Neural progenitor cell (in vitro differentiated cells): ENCODE measurements around the gene CAMKK2.

Experiments used
- EZH2 ChIP-seq: fragments of 200-600 bp; sonication (generic); IDR thresholded peaks from 2 replicates; pipeline ENCODE4 v1.6.1; 2017; ENCODE audit warnings: antibody characterized with exemption, mild to moderate bottlenecking, moderate library complexity
- TF ChIP-seq, protein P1 (sequence below): fragments of 200-600 bp; sonication (generic); IDR thresholded peaks from 2 replicates; pipeline ENCODE4 v1.5.1; 2017; ENCODE audit warnings: antibody characterized with exemption, mild to moderate bottlenecking

GRCh38 chr12:121260091-121260490, 36.4 kb downstream of the CAMKK2 start:
- TF ChIP-seq, protein P1, sequence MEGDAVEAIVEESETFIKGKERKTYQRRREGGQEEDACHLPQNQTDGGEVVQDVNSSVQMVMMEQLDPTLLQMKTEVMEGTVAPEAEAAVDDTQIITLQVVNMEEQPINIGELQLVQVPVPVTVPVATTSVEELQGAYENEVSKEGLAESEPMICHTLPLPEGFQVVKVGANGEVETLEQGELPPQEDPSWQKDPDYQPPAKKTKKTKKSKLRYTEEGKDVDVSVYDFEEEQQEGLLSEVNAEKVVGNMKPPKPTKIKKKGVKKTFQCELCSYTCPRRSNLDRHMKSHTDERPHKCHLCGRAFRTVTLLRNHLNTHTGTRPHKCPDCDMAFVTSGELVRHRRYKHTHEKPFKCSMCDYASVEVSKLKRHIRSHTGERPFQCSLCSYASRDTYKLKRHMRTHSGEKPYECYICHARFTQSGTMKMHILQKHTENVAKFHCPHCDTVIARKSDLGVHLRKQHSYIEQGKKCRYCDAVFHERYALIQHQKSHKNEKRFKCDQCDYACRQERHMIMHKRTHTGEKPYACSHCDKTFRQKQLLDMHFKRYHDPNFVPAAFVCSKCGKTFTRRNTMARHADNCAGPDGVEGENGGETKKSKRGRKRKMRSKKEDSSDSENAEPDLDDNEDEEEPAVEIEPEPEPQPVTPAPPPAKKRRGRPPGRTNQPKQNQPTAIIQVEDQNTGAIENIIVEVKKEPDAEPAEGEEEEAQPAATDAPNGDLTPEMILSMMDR, result no peak
- TF ChIP-seq EZH2, result no peak
